Epithelial cell of proximal tubule (primary cell): ENCODE results near the gene MRRF. TPM values are rescaled to one million over a fixed set of nuclear protein-coding genes. Genes with fewer than 3 reads are reported as not detected.

Source experiments
- DNase-seq: peaks from one replicate; pipeline ENCODE4 v3.0.0-alpha.2; 2011; ENCODE audit warnings: low read depth
- H3K4me3 ChIP-seq: 2 replicates; pipeline ENCODE4 v1.5.1; 2011; ENCODE audit warnings: low read depth, mild to moderate bottlenecking, low read length
- CTCF ChIP-seq: conservative IDR thresholded peaks from 2 replicates; pipeline ENCODE4 v1.5.1; 2012; ENCODE audit warnings: low read depth, mild to moderate bottlenecking, low read length
- total RNA-seq: library from RNA; depleted of rRNA; stranded (reverse); fragments of >200 nt; gene quantifications from 2 replicates; pipeline ENCODE4 v1.2.3, GENCODE V29; 2015

Gene MRRF
- total RNA-seq, 1 donor from 2014 or later = 27.3 TPM

GRCh38 chr9:122262073-122262472, 2.6 kb upstream of the MRRF start:
- DNase-seq = no peak
- no peak overlapping the region for H3K4me3 ChIP-seq
- TF ChIP-seq CTCF = no peak

- H3K4me3 ChIP-seq = peak overlapping the region; percentile 98
- no peak for TF ChIP-seq CTCF
- DNase-seq = no peak
Observed at GRCh38 chr9:122263699-122264349, 858 bp upstream of the MRRF start.

GRCh38 chr9:122265149-122265915, 650 bp downstream of the MRRF start:
- no peak for TF ChIP-seq CTCF
- no peak for DNase-seq
- peak overlapping the region; percentile 98 for H3K4me3 ChIP-seq

- no peak for DNase-seq
- no peak for TF ChIP-seq CTCF
- no peak overlapping the region for H3K4me3 ChIP-seq
Observed at GRCh38 chr9:122268041-122268814, 3.5 kb downstream of the MRRF start.

GRCh38 chr9:122274055-122274454, 9.4 kb downstream of the MRRF start:
- DNase-seq = no peak
- TF ChIP-seq CTCF = no peak
- no peak overlapping the region for H3K4me3 ChIP-seq

- TF ChIP-seq CTCF = no peak
- no peak for DNase-seq
- H3K4me3 ChIP-seq = no peak overlapping the region
Observed at GRCh38 chr9:122276096-122276495, 11.4 kb downstream of the MRRF start.
